ENCODE data around the gene GALNT9. TPM values are rescaled to one million over a fixed set of nuclear protein-coding genes. Genes with fewer than 3 reads are reported as not detected.
"Not testable (repeated sequence)": the region's sequence is repeated elsewhere in the genome, so short reads cannot be mapped to it uniquely, and the experiment has no call there.

GALNT9 gene
- total RNA-seq, 1 experiment from 2014 or later = 2.6 TPM

GRCh38 chr12:132266370-132266769, 63.0 kb downstream of the GALNT9 start:
- H3K79me2 ChIP-seq (ENCODE audit: insufficient read depth, low read length) = no peaks in the 10 kb centered on the region
- BruUV-seq (replicated peaks) = no TSS peak
- H3K4me2 ChIP-seq (ENCODE audit: low read length) = no peak overlapping the region
- H3K27me3 ChIP-seq (ENCODE audit: insufficient read depth, low read length) = no peaks in the 10 kb centered on the region
- intact Hi-C loops (cut with micrococcal nuclease) = no loop called here
- no peaks in the 10 kb centered on the region for H3K4me1 ChIP-seq (ENCODE audit: control insufficient read depth in 1 of 2, insufficient read depth in 2 of 2, low read length in 2 of 2)
- POLR2A ChIA-PET = no interaction called here
- no peak overlapping the region for H3K4me3 ChIP-seq (replicated peaks in 1 of 2; ENCODE audit: low read depth in 1 of 2, low read length in 2 of 2)
- TF ChIP-seq POLR2AphosphoS5 (IDR thresholded peaks at IDR 0.05; ENCODE audit: low read depth, low read length) = no peak
- TF ChIP-seq SIN3A (IDR thresholded peaks at IDR 0.05; ENCODE audit: low read depth) = no peak
- TF ChIP-seq RAD21 (IDR thresholded peaks at IDR 0.05; ENCODE audit: low read depth) = no peak
- TF ChIP-seq JUND (IDR thresholded peaks at IDR 0.05) = no peak
- no peak for TF ChIP-seq FOSL1 (IDR thresholded peaks at IDR 0.05; ENCODE audit: low read depth)
- TF ChIP-seq YY1 (IDR thresholded peaks at IDR 0.05; ENCODE audit: extremely low read depth, insufficient replicate concordance, low read depth, low read length) = no peak
- TF ChIP-seq, protein P1, sequence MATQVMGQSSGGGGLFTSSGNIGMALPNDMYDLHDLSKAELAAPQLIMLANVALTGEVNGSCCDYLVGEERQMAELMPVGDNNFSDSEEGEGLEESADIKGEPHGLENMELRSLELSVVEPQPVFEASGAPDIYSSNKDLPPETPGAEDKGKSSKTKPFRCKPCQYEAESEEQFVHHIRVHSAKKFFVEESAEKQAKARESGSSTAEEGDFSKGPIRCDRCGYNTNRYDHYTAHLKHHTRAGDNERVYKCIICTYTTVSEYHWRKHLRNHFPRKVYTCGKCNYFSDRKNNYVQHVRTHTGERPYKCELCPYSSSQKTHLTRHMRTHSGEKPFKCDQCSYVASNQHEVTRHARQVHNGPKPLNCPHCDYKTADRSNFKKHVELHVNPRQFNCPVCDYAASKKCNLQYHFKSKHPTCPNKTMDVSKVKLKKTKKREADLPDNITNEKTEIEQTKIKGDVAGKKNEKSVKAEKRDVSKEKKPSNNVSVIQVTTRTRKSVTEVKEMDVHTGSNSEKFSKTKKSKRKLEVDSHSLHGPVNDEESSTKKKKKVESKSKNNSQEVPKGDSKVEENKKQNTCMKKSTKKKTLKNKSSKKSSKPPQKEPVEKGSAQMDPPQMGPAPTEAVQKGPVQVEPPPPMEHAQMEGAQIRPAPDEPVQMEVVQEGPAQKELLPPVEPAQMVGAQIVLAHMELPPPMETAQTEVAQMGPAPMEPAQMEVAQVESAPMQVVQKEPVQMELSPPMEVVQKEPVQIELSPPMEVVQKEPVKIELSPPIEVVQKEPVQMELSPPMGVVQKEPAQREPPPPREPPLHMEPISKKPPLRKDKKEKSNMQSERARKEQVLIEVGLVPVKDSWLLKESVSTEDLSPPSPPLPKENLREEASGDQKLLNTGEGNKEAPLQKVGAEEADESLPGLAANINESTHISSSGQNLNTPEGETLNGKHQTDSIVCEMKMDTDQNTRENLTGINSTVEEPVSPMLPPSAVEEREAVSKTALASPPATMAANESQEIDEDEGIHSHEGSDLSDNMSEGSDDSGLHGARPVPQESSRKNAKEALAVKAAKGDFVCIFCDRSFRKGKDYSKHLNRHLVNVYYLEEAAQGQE (IDR thresholded peaks at IDR 0.05; ENCODE audit: low read depth) = no peak
- DNase-seq (ENCODE audit: low read depth, low spot score) = no peak
- no peaks in the 10 kb centered on the region for H4K20me1 ChIP-seq (ENCODE audit: insufficient read depth)
- no peak overlapping the region for H3K27ac ChIP-seq (ENCODE audit: low read depth, low read length)
- no peaks in the 10 kb centered on the region for H3K9me3 ChIP-seq (ENCODE audit: control insufficient read depth in 1 of 2, insufficient read depth in 1 of 2, low read depth in 1 of 2, low read length in 2 of 2)
- no peak overlapping the region for H2AFZ ChIP-seq (ENCODE audit: low read depth, low read length, poor library complexity, severe bottlenecking)
- H3K36me3 ChIP-seq (ENCODE audit: control insufficient read depth in 1 of 2, insufficient read depth in 2 of 2, low read length in 2 of 2) = no peaks in the 10 kb centered on the region
- H3K9ac ChIP-seq (ENCODE audit: low read length) = no peak overlapping the region
- H3K9me2 ChIP-seq (ENCODE audit: insufficient read depth) = no peaks in the 10 kb centered on the region
- ATAC-seq = no peak
- CTCF ChIA-PET = no interaction called here
- RAD21 ChIA-PET (ENCODE audit: low non-redundant PET in 1 of 2, low total read pairs in 2 of 2, uncharacterized antibody in 2 of 2, unreplicated experiment in 2 of 2) = no interaction called here

DNA sequence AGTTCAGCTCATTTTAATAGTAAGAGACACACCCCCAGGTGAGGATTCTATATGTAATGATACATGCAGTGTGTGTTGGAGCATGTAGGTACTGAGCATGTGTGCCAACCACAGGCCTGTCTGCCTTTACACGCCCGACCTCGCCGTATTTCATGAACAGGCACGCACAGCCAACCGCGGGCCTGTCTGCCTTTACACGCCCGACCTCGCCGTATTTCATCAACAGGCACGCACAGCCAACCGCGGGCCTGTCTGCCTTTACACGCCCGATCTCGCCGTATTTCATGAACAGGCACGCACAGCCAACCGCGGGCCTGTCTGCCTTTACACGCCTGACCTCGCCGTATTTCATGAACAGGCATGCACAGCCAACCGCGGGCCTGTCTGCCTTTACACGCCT, 63.6 kb downstream of the GALNT9 start:
- H3K9ac ChIP-seq (ENCODE audit: low read length); RAD21 ChIA-PET (ENCODE audit: low non-redundant PET in 1 of 2, low total read pairs in 2 of 2, uncharacterized antibody in 2 of 2, unreplicated experiment in 2 of 2); BruUV-seq (replicated peaks); H3K4me2 ChIP-seq (ENCODE audit: low read length); H3K27ac ChIP-seq (ENCODE audit: low read depth, low read length); H3K9me3 ChIP-seq (ENCODE audit: control insufficient read depth in 1 of 2, insufficient read depth in 1 of 2, low read depth in 1 of 2, low read length in 2 of 2); H3K27me3 ChIP-seq (ENCODE audit: insufficient read depth, low read length); ATAC-seq; H3K36me3 ChIP-seq (ENCODE audit: control insufficient read depth in 1 of 2, insufficient read depth in 2 of 2, low read length in 2 of 2); H3K4me3 ChIP-seq (replicated peaks in 1 of 2; ENCODE audit: low read depth in 1 of 2, low read length in 2 of 2); CTCF ChIA-PET; H3K4me1 ChIP-seq (ENCODE audit: control insufficient read depth in 1 of 2, insufficient read depth in 2 of 2, low read length in 2 of 2); DNase-seq (ENCODE audit: low read depth, low spot score); intact Hi-C loops (cut with micrococcal nuclease); H3K9me2 ChIP-seq (ENCODE audit: insufficient read depth); H2AFZ ChIP-seq (ENCODE audit: low read depth, low read length, poor library complexity, severe bottlenecking); POLR2A ChIA-PET; H3K79me2 ChIP-seq (ENCODE audit: insufficient read depth, low read length); H4K20me1 ChIP-seq (ENCODE audit: insufficient read depth): not testable (repeated sequence)

Measured in HCT116 (cell line).